NCI-H69 (cell line): Measurements from ENCODE around the gene KIAA0753.
"Not testable (repeated sequence)": the region's sequence is repeated elsewhere in the genome, so short reads cannot be mapped to it uniquely, and the experiment has no call there.

Source experiments
- DNase-seq: peaks from one replicate; lab custom pipeline; 2025; lab: John Stamatoyannopoulos, UW

The KIAA0753 gene

DNA sequence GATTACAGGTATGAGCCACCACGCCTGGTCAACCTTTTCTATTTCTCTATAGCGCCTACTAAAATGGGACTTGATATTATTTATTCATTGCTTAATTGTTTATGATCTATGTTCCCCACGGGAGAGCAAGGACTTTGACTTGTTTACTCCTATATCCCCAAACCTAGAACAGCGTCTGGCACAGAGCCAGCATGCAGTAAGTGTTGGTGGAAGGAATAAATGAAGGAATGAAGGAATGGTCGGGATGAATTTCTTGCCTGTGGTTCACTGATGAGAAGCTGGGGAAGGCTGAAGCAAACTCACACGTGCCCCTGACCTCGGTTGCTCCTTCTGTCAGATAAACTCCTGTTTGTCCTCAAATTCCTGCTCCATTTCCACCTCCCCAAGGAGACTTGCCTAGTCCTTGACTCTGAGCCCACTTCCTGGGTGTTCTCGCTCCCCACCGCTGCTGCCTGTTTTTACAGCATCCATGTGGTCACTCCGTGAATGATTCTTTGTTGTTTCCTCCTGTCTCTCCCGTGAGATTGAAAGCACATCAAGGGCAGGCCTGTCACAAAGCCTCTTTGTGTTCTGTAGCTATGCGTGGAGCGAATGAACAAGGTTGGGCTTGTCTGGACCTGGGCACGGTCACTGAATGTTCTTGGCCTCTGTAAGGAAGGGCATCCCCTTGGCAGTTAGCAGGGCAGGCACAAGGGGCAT lies 28.4 kb upstream of the KIAA0753 start:
- DNase-seq, result no peak

GRCh38 chr17:6668219-6668618 lies 27.7 kb upstream of the KIAA0753 start:
- no peak for DNase-seq

GRCh38 chr17:6667516-6667915 lies 27.0 kb upstream of the KIAA0753 start:
- no peak for DNase-seq

- DNase-seq, result no peak
These were observed 26.0 kb upstream of the KIAA0753 start for GRCh38 chr17:6666557-6666956.

- peak; percentile 66 for DNase-seq
These were observed 25.6 kb upstream of the KIAA0753 start for GRCh38 chr17:6666077-6666521.

DNA sequence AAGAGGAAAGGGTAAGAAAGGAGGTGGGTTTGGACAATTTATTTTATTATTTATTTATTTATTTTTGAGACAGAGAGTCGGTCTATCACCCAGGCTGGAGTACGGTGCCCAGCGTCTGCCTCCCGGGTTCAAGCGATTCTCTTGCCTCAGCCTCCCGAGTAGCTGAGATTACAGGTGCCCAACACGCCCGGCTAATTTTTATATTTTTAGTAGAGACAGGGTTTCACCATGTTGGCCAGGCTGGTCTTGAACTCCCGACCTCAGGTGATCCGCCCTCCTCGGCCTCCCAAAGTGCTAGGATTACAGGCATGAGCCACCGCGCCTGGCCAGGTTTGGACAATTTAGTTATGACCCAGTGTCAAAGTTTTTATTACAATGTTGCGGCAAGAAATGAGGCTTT lies 22.7 kb upstream of the KIAA0753 start:
- not testable (repeated sequence) for DNase-seq

GRCh38 chr17:6661464-6661848 lies 20.9 kb upstream of the KIAA0753 start:
- DNase-seq, result no peak

DNA sequence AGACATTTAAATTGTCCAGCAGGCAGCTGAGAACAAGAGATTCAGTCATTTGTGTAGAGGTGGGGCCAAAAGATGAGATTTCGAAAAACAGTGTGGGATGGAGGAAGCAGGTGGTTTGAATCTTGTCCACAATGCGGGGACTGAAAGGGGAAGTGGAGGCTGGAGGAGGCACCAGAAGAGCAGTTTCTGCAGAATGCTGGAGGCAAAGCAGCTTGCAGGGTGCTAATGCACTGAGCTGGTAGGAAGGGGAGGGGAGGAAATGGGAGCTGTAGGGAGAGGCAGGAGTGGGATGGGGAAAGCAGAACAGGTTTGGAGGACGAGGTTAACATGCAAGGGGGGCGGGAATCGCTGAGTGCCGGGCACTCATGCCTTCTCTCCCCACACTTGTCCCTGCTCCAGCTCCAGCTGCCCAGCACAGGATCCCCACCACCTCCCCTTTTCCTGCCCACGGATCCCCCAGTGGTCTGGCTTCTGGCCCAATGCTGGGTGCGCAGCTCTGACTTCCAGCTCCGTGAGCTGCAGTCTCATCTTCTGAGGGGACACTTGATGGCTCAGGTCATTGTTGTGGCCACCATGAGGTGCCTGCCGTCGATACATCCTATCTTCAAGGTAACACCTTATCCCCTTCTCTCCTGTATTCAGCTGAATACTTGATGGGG lies 20.4 kb upstream of the KIAA0753 start:
- DNase-seq, result no peak

- DNase-seq, result no peak
These were observed 19.6 kb upstream of the KIAA0753 start for GRCh38 chr17:6660101-6660500.

GRCh38 chr17:6658411-6658810 lies 17.9 kb upstream of the KIAA0753 start:
- not testable (repeated sequence) for DNase-seq

DNA sequence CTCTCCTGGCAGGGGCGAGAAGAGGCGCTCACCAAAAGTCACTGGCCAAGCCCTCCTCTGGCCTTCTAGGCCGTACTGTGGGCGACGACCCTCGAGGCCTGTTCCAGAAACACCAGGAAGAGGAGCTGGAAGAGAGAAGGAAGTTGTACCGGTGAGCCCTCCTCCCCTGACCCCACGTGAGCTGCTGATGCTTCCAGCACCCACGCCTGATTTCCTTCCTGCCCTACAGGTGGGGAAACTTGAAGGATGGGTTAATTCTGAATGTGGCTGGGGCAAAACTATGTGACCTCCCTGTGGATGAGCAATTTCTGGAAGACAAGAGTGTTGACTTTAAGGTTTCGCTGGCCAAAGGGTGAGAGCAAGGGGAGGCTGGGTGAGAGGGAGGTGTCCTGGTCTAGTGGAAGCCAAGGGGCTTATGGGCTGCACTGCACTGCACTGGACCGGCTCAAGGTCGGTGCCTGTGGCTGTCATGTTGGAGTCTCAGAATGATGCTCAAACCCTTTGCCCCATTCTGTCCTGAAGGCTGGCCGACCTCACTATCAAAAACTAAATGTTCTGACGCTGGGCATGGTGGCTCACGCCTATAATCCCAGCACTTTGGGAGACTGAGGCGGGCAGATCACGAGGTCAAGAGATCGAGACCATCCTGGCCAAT lies 17.2 kb upstream of the KIAA0753 start:
- no peak for DNase-seq

GRCh38 chr17:6656797-6657632 lies 16.5 kb upstream of the KIAA0753 start:
- DNase-seq, result peak; percentile 14

- DNase-seq, result not testable (repeated sequence)
These were observed 15.3 kb upstream of the KIAA0753 start for GRCh38 chr17:6655732-6656361.

- DNase-seq, result peak; percentile 82
These were observed 14.6 kb upstream of the KIAA0753 start for GRCh38 chr17:6654841-6655731.

DNA sequence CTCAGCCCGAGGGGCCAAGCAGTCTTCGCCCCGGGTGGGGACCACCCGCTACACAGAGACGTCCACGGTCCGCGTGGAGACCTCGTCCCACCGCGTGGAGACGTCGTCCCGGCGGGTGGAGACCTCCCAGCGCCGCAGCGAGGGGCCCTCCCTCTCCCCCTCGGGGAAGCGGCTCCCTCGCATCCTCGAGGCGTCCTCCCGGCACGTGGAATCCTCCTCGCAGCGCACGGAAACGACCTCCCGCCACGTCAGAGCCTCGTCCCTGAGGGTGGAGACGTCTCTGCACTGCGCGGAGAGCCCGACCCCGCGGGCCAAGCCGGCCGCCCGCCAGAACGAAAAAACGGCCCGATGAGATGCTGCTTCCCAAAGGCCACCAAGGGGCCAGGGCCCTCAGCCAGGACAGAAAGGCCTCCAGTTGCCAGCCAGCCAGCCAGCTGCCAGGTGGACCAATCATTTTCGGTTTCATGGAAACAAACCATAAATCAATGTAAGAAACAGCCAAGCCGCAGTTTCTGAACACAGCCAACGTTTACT lies 11.5 kb upstream of the KIAA0753 start:
- peak; percentile 52 for DNase-seq

DNA sequence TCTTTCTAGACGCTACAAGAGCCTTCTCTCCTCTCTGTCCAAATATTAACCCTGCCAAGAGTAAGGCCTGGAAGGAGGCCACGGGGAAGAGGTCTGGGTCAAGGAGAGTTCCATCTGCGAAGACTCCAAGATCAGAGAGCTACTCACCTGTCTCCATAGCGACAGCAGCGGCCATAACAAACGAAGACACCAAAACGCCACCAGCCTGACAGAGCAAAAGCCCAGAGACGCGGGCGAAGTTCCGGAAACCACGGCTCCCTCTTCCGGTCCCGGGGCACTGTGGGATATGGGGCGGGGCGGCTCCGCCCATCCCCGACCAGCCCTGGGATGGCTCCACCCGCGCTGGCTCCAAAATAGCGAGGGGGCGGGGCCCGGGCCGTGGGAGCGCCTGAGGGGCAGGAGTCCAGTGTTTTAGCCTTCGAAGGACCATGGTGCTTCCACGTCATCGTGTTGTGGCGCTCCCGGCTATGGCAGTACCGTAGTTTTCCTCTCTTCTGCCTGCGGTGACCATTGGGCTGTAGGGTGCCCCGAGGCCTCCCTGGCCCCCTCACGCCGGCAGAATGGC lies 10.9 kb upstream of the KIAA0753 start, which contains the start of the genes C17orf100 and MED31:
TSS of gene C17orf100 (plus strand) at position 409 of the 565 bp plus-strand sequence. CDS start at position 561, 152 bp downstream.
TSS of gene MED31 (minus strand) at position 252 of the 565 bp plus-strand sequence. CDS start at position 175, 77 bp downstream.
- peak; percentile 90 for DNase-seq

DNA sequence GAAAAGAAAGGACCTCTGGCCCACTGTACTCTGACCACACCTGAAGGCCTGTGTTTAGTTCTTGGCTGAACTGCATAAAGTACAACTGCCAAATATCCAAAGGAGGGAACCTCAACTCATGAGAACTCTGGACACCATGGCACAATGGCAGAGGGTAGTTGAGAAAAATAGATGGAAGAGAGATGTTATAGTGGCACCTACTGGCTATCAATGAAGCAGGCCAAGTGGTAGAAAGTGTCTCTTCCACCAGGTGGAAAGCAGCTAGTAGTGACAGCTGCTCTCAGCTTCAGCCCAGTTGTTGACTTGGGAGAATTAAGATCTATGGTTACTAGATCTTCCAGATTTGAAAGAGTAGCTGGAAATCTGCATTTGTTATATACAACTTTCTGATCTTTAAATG lies 7.7 kb upstream of the KIAA0753 start:
- peak; percentile 6 for DNase-seq

DNA sequence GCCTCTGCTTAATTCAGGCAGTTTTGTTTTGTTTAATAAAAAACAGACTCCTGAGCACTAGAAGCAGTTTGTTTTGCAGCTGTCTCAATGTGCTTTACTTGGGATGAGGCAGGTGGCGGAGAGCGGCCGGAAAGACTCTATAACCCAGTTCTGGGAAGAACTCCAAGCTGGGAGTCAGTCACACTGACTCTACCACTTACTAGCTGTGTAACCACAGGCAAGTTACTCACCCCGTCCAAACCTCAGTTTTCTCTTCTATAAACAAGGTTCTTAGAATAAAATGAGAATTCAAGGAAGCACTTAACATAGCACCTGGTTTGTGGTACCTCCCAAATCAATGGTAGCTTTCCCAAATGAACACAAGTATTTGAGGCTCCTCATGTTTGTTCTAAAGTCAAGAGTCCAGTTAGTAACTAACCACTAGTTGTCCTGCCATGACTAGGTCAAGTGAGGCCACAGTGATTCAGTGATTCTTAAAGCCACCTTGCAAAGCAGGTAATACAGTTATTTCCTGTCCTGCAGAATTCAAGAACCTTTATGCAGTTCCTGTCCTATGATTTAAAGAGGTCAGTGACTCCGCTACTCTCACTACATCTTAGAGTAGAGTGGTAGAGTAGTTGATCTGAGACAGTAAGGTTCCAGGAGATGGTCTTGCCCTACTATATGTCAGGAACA lies 3.1 kb upstream of the KIAA0753 start:
- DNase-seq, result no peak

DNA sequence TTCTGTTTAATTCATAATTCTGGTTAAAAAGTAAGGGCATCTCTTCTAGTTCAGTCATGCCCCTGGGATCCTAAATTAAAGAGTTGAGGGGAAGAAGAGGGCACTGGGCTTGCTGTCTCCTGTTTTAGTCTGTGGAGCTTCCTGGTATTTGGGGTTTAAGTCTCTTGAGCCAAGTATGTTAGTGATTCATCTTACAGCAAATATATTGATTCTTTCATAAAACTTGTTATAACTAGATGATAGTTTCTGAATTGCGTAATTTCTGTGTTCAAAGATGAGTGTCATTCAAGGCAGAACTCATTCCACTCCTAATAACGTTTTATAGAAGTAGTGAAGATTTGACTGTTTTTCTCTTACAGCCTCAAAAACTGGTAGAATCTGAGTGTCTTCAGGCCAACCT lies 2.1 kb upstream of the KIAA0753 start:
- DNase-seq, result no peak
